Astrocyte of the spinal cord (primary cell): ENCODE measurements around the gene ATXN2.
"Not testable (repeated sequence)": the region's sequence is repeated elsewhere in the genome, so short reads cannot be mapped to it uniquely, and the experiment has no call there.

Experiments used
- DNase-seq: peaks from one replicate; pipeline ENCODE4 v3.0.0; 2011; ENCODE audit warnings: low read depth, low spot score
- H3K4me3 ChIP-seq: 2 replicates; pipeline ENCODE4 v1.5.1; 2011; ENCODE audit warnings: low read depth, mild to moderate bottlenecking, low read length, moderate library complexity
- in situ Hi-C: cut with HindIII; loops from 2 replicates; pipeline ENCODE4 v1.10.0; 2017; ENCODE audit warnings: low sequenced_read_pairs
- TF ChIP-seq, protein P1 (sequence below): IDR thresholded peaks from 2 replicates; pipeline ENCODE4 v1.5.1; 2012; ENCODE audit warnings: low read depth, mild to moderate bottlenecking, low read length, inconsistent platforms

ATXN2 gene

GRCh38 chr12:111404362-111405148 lies 194.6 kb downstream of the ATXN2 start:
- TF ChIP-seq, protein P1, sequence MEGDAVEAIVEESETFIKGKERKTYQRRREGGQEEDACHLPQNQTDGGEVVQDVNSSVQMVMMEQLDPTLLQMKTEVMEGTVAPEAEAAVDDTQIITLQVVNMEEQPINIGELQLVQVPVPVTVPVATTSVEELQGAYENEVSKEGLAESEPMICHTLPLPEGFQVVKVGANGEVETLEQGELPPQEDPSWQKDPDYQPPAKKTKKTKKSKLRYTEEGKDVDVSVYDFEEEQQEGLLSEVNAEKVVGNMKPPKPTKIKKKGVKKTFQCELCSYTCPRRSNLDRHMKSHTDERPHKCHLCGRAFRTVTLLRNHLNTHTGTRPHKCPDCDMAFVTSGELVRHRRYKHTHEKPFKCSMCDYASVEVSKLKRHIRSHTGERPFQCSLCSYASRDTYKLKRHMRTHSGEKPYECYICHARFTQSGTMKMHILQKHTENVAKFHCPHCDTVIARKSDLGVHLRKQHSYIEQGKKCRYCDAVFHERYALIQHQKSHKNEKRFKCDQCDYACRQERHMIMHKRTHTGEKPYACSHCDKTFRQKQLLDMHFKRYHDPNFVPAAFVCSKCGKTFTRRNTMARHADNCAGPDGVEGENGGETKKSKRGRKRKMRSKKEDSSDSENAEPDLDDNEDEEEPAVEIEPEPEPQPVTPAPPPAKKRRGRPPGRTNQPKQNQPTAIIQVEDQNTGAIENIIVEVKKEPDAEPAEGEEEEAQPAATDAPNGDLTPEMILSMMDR, result no peak
- H3K4me3 ChIP-seq, result peak overlapping the region; percentile 96
- in situ Hi-C loops, result no loop called here
- no peak for DNase-seq

DNA sequence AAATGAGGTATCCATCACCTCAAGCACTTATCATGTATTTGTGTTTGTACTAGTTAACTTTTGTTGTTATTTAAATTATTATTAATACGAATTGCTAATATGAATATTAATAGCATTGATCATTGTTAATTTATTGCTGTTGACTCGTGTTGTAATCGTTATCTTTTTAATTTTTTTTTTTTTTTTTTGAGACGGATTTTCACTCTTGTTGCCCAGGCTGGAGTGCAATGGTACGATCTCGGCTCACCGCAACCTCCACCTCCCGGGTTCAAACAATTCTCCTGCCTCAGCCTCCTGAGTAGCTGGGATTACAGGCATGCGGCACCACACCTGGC lies 196.7 kb downstream of the ATXN2 start:
- DNase-seq, in situ Hi-C loops, H3K4me3 ChIP-seq: not testable (repeated sequence)
